Peyer's patch (tissue), 4 donors: ENCODE data around the gene PAK1. TPM values are rescaled to one million over a fixed set of nuclear protein-coding genes. Genes with fewer than 3 reads are reported as not detected.

Source experiments
- DNase-seq, 3 donors: peaks; one replicate each; pipeline ENCODE4 v3.0.0-alpha.2; 2017 to 2019
- H3K27ac ChIP-seq, 4 donors: fragments of 200-600 bp; sonication (generic); one replicate each; pipeline ENCODE4 v1.5.1; 2016 to 2019
- H3K27me3 ChIP-seq, 2 donors: fragments of 200-600 bp; sonication (generic); one replicate each; pipeline ENCODE4 v1.5.1; 2019
- H3K36me3 ChIP-seq, 3 donors: fragments of 200-600 bp; sonication (generic); one replicate each; pipeline ENCODE4 v1.5.1; 2016 to 2019
- H3K4me1 ChIP-seq, 4 donors: fragments of 200-600 bp; sonication (generic); one replicate each; pipeline ENCODE4 v1.5.1; 2016 to 2019
- H3K4me3 ChIP-seq, 4 donors: fragments of 200-600 bp; sonication (generic); 1 replicate in 3 of 4; 2 replicates in 1 of 4; pipeline ENCODE4 v1.5.1; 2016 to 2019; ENCODE audit warnings: mild to moderate bottlenecking in 1 of 4
- H3K9me3 ChIP-seq, 4 donors: fragments of 200-600 bp; sonication (generic); one replicate each; pipeline ENCODE4 v1.5.1; 2016 to 2019; ENCODE audit warnings: mild to moderate bottlenecking in 1 of 4
- CTCF ChIP-seq, 6 experiments: fragments of 450-650 bp in 4 of 6; fragments of 200-600 bp in 2 of 6; sonication (generic) in 1 of 6; IDR thresholded peaks; one replicate each; pipeline ENCODE4 v1.5.1; 2017 to 2019; ENCODE audit warnings: antibody characterized with exemption in 6 of 6, mild to moderate bottlenecking in 3 of 6, moderate library complexity in 1 of 6
- POLR2A ChIP-seq, 2 donors: fragments of 450-650 bp; IDR thresholded peaks; one replicate each; pipeline ENCODE4 v1.5.1; 2017; ENCODE audit warnings: antibody characterized with exemption in 2 of 2, mild to moderate bottlenecking in 2 of 2, moderate library complexity in 2 of 2
- total RNA-seq, 4 donors: library from RNA; depleted of rRNA; stranded (reverse); fragments of >200 nt; gene quantifications; one replicate each; pipeline ENCODE4 v1.1.0, GENCODE V29; 2016

The PAK1 gene
- total RNA-seq, 4 donors from 2014 or later = 60.2 to 127 (median 103) TPM

GRCh38 chr11:77436969-77437368 is 36.9 kb downstream of the PAK1 start:
- Histone ChIP-seq H3K36me3 (no peaks in the 10 kb centered on the region), H3K4me1 (peaks cover 0 to 14% (median 3%) of the 10 kb centered on the region in 4 donors), H3K4me3 (no peak overlapping the region), H3K27ac (no peak overlapping the region), H3K27me3 (no peaks in the 10 kb centered on the region), H3K9me3 (no peaks in the 10 kb centered on the region)
- no peak for DNase-seq
- no peak for TF ChIP-seq POLR2A (IDR thresholded peaks at IDR 0.05)
- no peak for TF ChIP-seq CTCF (IDR thresholded peaks at IDR 0.05)

GRCh38 chr11:77436506-77436905 is 37.4 kb downstream of the PAK1 start:
- H3K9me3 ChIP-seq = no peaks in the 10 kb centered on the region
- H3K36me3 ChIP-seq = no peaks in the 10 kb centered on the region
- no peak for TF ChIP-seq CTCF (IDR thresholded peaks at IDR 0.05)
- TF ChIP-seq POLR2A (IDR thresholded peaks at IDR 0.05) = no peak
- no peak for DNase-seq
- H3K4me3 ChIP-seq = no peak overlapping the region
- peaks cover 0 to 14% (median 3%) of the 10 kb centered on the region in 4 donors for H3K4me1 ChIP-seq
- H3K27me3 ChIP-seq = no peaks in the 10 kb centered on the region
- H3K27ac ChIP-seq = peak overlapping the region in 1 of 4 donors; percentile 5

GRCh38 chr11:77435972-77436371 is 37.9 kb downstream of the PAK1 start:
- TF ChIP-seq CTCF (IDR thresholded peaks at IDR 0.05) (no peak), POLR2A (IDR thresholded peaks at IDR 0.05) (no peak)
- H3K4me3 ChIP-seq = no peak overlapping the region
- H3K27ac ChIP-seq = peak overlapping the region in 1 of 4 donors; percentile 5
- no peaks in the 10 kb centered on the region for H3K9me3 ChIP-seq
- H3K4me1 ChIP-seq = peaks cover 0 to 14% (median 3%) of the 10 kb centered on the region in 4 donors
- no peaks in the 10 kb centered on the region for H3K36me3 ChIP-seq
- no peak for DNase-seq
- no peaks in the 10 kb centered on the region for H3K27me3 ChIP-seq

GRCh38 chr11:77431813-77432212 is 42.1 kb downstream of the PAK1 start:
- TF ChIP-seq CTCF (IDR thresholded peaks at IDR 0.05) (no peak), POLR2A (IDR thresholded peaks at IDR 0.05) (no peak)
- no peaks in the 10 kb centered on the region for H3K27me3 ChIP-seq
- H3K36me3 ChIP-seq = no peaks in the 10 kb centered on the region
- DNase-seq = no peak
- H3K4me1 ChIP-seq = peaks cover 0 to 12% (median 2%) of the 10 kb centered on the region in 4 donors
- no peak overlapping the region for H3K4me3 ChIP-seq
- H3K9me3 ChIP-seq = no peaks in the 10 kb centered on the region
- H3K27ac ChIP-seq = no peak overlapping the region

GRCh38 chr11:77428598-77428997 is 45.3 kb downstream of the PAK1 start:
- DNase-seq = no peak
- Histone ChIP-seq H3K27ac (no peak overlapping the region), H3K4me3 (no peak overlapping the region), H3K36me3 (no peaks in the 10 kb centered on the region), H3K9me3 (no peaks in the 10 kb centered on the region), H3K4me1 (no peaks in the 10 kb centered on the region), H3K27me3 (no peaks in the 10 kb centered on the region)
- TF ChIP-seq CTCF (IDR thresholded peaks at IDR 0.05) (no peak), POLR2A (IDR thresholded peaks at IDR 0.05) (no peak)

- Histone ChIP-seq H3K27ac (no peak overlapping the region), H3K4me1 (no peaks in the 10 kb centered on the region), H3K9me3 (no peaks in the 10 kb centered on the region), H3K27me3 (no peaks in the 10 kb centered on the region), H3K4me3 (no peak overlapping the region), H3K36me3 (no peaks in the 10 kb centered on the region)
- TF ChIP-seq POLR2A (IDR thresholded peaks at IDR 0.05) (no peak), CTCF (IDR thresholded peaks at IDR 0.05) (no peak)
- DNase-seq = no peak
These were observed 48.5 kb downstream of the PAK1 start for GRCh38 chr11:77425346-77425745.
